GM20431 (cell line): ENCODE data around the gene ACSF2.
"Not testable (repeated sequence)": the region's sequence is repeated elsewhere in the genome, so short reads cannot be mapped to it uniquely, and the experiment has no call there.

Experiments used
- in situ Hi-C: fragments of 300-500 bp; cut with MseI, MboI; formaldehyde crosslinking; loops from one replicate; pipeline ENCODE4 v1.15.0; 2020; ENCODE audit warnings: low sequenced_read_pairs; ENCODE audit not compliant: unreplicated experiment

Gene ACSF2

DNA sequence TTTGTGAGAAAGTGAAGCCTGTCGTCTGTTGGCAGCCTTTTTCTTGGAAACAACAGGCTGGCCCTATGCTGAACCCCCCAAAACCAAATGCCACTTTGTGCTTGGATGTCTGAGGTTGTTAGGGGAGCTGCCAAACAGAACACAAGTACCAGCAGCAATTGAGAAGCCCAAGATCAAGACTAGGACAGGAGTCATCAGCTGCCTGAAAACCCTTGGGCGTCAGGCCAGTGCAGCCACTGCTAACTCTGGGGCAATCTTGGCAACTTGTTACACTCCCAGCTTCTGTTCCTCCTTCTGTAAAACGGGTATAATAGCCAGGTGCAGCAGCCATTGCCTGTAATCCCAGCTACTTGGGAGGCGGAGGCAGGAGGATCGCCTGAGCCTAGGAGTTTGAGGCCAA is 19.4 kb upstream of the ACSF2 start:
- in situ Hi-C loops = no loop called here

DNA sequence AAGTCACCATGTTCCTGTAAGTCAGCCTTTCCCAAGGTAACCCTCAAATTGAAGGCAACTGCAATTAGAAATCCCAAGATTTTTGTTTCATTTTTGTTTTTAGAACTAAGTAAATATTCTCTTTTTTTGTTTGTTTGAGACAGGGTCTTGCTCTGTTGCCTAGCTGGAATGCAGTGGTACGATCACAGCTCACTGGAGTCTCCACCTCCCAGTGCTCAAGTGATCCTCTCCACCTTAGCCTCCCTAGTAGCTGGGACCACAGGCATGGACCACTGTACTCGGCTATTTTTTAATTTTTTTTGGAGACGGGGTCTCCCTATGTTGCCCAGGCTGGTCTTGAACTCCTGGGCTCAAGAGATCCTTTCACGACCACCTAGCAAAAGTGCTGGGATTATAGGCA is 18.1 kb upstream of the ACSF2 start:
- in situ Hi-C loops = no loop called here

DNA sequence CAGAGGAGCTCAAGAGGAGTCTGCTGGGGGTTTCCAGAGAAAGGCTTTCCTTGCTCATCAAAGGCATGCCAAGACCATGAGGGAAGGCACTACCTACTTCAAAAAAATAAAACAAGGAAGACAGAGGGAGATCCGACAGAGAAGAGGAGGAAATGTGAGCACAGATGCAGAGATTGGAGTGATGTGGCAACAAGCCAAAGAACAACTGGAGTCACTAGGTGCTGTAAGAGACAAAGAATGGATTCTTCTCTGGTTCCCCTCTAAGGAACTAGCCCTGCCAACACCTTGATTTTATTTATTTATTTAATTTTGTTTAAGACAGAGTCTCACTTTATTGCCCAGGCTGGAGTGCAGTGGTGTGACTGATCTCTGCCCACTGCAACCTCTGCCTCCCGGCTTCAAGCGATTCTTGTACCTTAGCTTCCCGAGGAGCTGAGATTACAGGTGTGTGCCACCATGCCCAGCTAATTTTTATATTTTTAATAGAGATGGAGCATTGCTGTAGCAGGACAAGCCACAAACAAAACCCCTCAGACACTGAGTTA is 13.8 kb upstream of the ACSF2 start:
- in situ Hi-C loops = no loop called here

DNA sequence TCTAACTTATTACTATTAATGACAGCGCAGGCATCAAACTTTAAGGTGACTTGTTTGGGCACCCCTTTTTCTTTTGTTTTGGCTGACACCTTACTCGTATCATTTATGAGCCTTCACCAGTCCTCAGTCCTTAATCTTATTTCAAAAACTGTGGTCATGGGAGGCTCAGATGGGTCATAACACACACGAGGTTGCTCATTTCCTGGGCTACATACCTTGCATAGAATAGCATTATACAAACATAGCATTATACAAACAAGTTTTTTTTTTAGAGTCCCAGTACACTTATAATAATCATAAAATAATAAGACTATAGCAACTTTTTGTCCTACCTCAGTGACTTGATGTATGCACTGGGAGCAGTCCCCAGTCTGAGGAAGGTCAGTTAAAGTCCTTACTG is 11.2 kb upstream of the ACSF2 start:
- in situ Hi-C loops = no loop called here

DNA sequence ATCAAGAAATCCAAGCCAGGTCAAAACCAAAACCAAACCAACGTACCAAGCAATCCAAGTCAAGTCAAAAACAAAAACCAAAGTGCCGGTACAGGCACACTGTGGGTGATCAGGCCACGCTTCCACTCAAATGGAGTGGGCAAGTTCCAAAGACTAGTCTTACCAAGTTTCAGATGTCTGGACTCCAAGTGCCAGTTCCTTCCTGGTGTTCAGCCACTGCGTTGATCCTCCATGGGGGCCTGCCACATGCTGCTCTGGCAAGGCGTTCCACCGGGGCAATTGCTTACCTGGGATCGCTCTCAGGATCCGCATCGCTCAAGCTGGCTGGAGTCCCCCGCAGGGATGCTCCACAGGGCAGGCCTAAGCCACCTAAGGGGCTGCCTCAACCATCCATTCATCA is 6.4 kb upstream of the ACSF2 start:
- in situ Hi-C loops = not testable (repeated sequence)

DNA sequence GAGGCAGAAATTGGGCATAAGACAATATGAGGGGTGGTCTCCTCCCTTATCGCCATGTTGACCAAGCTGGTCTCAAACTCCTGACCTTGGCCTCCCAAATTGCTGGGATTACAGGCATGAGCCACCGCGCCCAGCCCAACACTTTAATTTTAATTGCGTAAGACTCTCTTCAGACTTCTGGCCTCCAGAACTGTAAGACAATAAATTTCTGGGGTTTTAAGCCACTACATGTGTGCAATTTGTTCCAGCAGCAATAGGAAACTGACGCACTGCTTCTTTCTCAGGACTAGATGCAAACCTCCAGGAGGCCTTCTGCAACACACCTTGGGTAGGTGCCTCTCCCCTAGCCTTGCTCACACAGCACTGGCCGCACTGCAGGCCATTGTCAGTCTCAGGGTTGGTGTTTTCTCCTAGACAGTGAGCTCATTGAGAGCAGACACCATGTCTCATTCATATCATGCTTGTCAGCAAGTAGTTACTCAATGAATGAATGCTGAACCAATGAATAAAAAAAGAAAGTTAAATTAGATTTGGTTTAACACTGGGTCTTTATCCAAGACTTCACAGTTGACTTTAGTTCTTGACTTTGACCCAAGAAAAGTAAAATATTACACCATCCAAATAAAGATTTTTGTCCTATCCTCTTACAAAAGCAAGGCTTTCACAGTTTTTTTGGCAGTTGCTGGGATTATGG is 5.5 kb upstream of the ACSF2 start:
- in situ Hi-C loops = no loop called here

DNA sequence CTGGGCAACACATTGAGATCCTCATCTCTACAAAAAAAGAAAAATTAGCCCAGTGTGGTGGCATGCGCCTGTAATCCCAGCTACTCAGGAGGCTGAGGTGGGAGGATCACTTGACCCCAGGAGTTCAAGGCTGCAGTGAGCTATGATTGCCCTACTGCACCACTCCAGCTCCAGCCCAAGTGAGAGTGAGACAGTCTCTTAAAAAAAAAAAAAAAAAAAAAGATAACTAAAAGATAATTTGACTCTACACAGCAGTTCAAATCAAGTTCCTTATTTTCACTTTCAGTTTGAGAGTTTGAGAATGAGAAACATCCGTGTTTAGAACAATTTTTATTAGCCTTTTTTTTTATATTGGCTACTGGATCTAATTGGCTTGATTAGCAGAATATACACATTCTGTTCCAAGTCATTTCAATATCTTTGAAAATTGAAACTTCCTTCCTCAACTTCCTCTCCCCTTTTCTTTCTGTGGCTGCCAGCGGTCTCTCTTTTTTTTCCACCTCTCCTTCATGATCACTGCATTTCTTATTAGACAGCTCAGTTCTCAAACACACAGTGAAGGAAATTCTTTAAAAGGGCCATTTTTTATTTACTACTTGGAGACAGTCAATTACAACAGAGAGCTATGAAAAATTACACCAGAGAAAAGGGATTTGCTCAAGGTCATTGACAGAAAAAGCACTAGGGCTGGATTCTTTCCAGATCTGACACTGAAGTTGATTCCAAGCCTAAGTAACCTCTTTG is 4.5 kb upstream of the ACSF2 start:
- in situ Hi-C loops = no loop called here

DNA sequence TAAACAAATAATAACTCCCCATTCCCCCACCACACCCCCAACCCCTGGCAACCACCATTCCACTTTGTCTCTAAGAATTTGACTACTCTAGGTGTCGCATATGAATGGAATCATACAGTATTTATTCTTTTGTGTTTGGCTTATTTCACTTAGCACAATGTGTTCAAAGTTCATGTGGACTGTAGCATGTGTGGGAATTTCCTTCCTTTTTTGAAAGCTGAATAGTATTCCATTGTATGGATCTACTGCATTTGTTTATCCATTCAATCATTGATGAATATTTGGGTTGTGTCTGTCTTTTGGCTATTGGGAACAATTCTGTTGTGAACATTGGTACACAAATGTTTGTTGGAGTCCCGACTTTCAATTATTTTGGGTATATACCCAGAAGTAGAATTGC is 3.3 kb upstream of the ACSF2 start:
- in situ Hi-C loops = no loop called here

DNA sequence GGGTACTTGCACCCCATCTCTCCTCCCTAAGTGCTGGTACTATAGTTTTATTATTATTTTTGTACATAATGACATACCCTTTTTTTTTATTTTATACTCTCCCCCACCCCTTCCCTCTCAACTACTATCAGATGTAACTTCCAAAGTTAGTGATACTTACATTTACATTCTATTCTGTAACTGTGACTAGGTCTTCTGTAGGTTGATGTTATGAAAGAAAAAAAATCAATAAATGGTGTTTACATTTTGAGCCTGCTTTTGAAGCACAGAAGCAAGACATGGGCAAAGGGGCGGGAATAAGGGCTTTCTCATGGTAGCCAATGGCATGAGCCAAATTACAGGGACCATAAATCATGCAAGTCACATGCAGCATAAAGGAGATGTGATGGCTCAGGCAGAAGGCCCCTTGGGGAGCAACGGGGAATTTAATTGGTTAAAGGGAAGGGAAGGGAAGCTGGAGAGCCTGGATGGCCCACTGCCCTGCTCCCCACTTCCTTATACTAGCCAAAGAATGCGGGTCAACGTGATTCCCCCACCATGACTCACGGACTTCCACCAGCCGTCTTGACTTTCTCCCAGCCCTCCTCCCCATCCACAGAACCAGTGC is 2.4 kb upstream of the ACSF2 start:
- in situ Hi-C loops = no loop called here

DNA sequence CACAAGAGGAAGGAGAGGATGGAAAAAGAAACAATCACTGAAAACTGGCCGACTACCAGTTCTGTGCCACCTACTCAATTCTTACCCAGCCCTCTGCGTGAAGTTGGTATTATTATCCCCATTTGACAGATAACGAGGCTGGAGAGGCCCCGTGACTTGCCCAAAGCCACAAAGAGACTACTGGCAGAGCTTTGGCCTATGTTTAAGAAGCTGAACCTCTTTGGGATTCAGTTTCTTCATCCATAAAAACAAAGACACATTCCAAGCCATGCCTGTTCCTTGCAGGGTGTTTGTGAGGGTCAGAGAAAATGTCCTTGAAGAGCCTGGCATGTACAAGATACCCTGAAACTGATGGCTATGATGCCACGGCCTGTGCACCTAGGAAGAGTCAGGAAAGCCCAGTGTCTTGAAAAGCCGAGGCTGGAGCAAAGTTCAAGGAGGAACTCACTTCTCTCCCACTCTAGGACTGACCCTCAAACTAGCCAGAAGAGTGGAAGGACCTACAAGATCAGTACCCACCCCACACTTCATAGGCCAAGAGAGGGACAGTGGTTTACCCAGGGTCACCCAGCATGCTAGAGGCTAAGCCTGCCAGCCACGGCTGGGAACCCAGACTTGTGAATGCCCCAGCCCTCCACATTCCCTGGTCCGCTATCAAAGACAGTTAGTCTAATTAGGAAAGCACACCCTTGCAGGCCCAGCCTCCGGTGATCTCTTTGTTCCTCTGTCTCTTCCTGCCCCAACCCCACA is 1.6 kb upstream of the ACSF2 start:
- in situ Hi-C loops = no loop called here

DNA sequence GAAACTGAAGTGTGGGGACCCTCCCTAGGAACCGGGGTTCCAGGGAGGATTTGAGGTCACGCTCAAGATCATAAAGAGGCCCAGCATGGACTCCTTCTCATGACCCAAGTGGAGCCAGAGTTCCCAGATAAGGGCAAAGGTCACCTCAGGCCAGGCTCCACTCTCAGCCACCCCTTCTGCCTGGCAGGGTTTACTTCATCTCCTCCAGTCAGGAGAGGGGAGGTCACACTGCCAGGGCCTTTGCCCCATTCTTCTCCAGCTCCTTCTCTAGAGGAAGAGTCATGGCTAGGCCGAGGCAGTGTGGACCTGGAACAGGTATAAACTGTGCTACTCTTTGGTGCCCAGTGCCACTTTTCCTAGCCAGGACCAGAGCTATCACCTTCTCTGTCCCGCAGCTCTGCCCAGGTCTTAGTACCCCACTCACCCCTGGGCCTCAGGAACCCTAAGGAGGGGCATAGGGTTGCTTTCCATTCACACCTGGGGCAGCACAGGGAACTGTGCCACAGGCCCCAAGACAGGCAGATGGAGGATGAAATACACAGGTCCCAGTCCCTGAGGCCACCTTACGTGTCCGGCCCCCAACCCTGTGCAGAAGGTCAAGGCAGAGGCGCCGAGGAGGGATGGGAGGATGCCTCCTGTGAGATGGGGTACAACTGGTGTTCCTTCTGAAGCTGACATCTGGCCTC is 879 bp upstream of the ACSF2 start:
- in situ Hi-C loops = no loop called here

DNA sequence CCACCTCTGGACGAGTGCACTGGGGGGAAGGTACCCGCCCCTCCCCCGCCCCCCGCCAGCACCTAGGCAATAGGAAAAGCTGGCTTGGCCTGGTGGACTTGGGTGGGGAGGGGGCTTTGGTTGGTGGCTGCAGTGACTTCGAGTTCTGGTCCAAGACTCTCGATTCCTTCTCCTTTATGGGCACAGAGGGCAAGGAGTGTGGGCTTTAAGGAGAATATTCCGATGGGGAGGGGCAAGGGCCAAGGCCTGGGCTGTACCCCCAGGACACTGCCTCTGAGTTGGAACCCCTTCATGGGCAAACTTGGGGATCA is 409 bp downstream of the ACSF2 start:
- in situ Hi-C loops = no loop called here

DNA sequence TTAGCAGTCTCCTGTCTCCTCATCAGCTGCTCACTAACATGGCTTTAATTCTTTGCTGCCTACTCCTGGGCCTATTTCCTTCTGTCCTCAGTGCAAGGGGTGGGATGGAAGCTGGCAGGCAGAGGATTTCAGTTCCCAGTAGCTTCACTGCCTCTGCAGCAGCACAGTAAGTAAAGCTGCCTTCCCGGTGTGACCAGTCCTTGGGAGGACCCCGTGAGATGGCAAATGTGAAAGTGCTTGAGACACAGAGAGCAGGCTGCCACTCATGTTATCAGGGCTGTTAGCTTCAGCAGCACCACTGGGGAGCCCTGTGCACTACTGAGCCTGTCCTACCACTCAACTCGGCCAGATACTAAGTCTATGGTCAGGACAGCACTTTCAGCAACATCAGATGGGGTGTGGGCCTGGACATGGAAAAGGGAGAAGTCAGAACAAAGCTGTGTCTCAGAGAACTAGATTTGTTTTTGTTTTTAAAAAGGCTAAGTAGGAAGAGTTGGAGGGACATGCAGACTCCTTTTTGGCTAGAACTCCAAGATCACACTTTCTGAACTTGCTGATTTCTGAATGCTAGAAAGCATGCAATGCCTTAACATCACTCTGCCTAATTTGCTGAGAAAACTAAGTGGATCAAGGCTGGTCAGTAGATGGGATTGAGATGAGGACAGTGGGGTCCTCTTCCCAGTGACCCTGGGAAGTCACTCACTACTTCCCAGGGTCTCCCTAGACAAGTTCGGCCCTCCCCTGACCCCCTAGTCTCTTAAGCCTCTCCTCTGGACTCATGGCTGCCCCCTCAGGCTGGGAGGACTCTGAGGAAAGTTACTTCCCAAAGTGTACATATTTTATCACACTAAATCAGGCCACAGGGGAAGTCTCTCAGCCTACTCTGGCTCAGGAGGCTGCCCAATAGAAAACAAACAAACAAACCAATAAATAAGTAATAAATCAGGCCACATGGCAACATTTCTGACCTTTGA is 1.1 kb downstream of the ACSF2 start:
- in situ Hi-C loops = no loop called here

DNA sequence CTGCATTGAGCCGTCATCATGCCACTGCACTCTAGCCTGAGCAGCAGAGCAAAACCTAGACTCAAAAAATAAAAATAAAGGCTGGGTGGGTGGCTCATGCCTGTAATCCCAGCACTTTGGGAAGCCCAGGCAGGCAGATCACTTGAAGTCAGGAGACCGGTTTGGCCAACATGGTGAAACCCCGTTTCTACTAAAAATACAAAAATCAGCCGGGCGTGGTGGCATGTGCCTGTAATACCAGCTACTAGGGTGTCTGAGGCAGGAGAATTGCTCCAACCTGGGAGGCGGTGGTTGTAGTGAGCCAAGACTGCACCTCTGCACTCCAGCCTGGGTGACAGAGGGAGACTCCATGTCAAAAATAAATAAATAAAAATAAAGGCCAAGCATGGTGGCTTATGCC is 2.1 kb downstream of the ACSF2 start:
- in situ Hi-C loops = not testable (repeated sequence)

DNA sequence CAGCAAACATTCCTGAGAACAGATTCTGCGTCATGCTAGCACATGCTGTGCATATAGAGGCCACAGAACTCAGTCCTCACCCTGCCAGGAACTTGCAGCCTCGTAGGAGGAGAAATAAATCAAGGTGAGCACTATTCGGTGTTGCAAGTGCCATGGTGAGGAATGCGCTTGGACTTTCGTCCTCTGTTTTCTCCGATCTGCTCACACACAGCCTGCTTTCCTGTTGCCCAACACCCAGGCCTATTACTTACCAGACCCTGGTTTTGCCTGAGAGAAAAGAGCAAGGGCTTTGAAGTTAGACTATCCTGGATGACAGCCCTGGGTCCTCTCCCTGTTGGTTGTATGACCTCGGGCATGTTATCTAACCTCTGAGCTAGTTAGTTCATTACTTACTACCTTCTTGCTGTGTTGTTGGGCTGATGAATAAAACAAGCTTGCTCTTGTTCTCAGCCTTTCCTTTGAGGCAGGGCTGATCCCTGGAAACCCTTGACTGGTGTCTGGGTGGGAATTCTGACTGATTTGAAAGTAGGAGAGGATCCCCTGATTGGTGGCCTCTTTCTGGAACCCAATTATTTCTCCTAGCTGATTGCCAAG is 2.9 kb downstream of the ACSF2 start:
- in situ Hi-C loops = no loop called here

DNA sequence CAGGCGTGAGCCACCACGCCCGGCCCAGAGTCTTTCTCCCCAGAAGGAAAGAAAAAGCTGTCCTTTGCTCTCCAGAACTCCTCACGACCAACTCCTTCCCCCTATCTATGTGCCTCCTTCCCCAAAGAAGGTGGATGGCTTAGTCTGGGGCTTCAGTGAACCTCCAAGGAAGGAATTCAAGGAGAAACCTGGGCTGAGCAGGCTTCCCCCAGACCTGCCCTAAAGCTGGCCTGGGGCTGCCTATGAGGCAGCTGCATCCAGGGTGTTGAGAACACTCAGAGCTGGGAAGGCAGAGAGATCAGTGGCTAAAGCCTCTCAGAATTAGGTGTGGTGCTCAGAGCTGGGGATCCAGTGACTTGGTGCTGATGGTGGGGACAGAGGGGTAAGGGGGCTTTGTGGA is 3.8 kb downstream of the ACSF2 start:
- in situ Hi-C loops = no loop called here

DNA sequence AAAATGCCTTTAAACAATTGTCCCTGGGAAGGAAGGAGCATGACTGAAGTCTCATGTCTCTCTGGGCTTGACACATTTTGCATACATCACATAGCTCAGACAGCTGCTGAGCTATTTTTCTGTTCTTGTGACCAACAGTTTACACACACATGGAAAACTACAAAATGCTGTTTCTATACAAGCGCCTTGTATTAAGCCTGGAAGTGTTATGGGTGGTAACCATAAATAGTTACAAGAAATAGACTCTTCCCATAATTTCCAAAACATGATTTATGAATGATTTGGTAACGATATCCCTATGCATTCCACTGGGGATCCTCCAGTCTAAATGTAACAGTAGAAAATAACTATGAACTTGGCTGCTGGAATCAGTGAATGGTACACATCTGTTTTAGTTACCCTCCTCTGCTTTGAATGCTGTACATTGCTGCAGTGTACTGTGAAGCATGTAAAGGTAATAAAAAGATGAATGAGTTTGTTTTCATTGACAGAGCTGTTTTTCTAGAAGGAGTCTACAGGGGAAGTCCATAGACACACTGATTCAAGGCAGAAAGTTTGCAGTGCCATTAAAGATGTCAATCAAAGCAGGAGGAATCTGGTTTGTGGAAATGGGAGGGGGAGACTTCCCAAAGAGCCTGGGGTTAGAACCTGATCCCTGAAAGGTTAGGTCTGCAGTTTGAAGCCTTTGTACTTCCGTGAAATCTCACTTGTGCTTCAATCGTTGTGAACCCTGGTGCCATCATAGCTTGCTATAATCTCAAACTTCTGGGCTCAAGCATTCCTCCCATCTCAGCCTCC is 5.0 kb downstream of the ACSF2 start:
- in situ Hi-C loops = no loop called here
